CD4-positive, alpha-beta T cell (primary cell): Measurements from ENCODE around the gene WASF3. TPM values are rescaled to one million over a fixed set of nuclear protein-coding genes. Genes with fewer than 3 reads are reported as not detected.

Experiments used
- ATAC-seq: fragments of 200-7000 bp; cut with Tn5 transposase; one replicate; pipeline ENCODE4 v1.10.0; 2022; ENCODE audit warnings: mild to moderate bottlenecking; ENCODE audit not compliant: poor library complexity
- CTCF ChIA-PET: fragments of 350-600 bp; sonication (Branson Sonifier 250); formaldehyde crosslinking; loops from one replicate; lab custom pipeline; 2021; ENCODE audit warnings: antibody characterized with exemption, inconsistent platforms; lab: Charles Lee
- POLR2A ChIA-PET: fragments of 350-600 bp; sonication (Branson Sonifier 250); formaldehyde crosslinking; loops from one replicate; lab custom pipeline; 2021; ENCODE audit warnings: antibody characterized with exemption, inconsistent platforms; lab: Charles Lee
- DNase-seq, 14 experiments: peaks; one replicate each; pipeline ENCODE4 v3.0.0-alpha.2; 2013 to 2020; ENCODE audit warnings: mixed read lengths in 2 of 14
- H3K27ac ChIP-seq, 2 donors: one replicate each; pipeline versions ENCODE4 v1.5.1 to v1.7.0; 2013; ENCODE audit warnings: low read length in 2 of 2, low read depth in 1 of 2, mild to moderate bottlenecking in 1 of 2
- H3K27me3 ChIP-seq, 2 experiments: 1 replicate in 1 of 2; 2 replicates in 1 of 2; pipeline versions ENCODE4 v1.6.1 to v1.7.0; 2013; ENCODE audit warnings: low read length in 2 of 2, control low read depth in 1 of 2, mild to moderate bottlenecking in 1 of 2, moderate library complexity in 1 of 2; ENCODE audit not compliant: insufficient read depth in 2 of 2, control insufficient read depth in 1 of 2
- H3K36me3 ChIP-seq: one replicate; pipeline ENCODE4 v1.6.1; 2013; ENCODE audit warnings: low read length, control low read depth; ENCODE audit not compliant: insufficient read depth
- H3K4me1 ChIP-seq: one replicate; pipeline ENCODE4 v1.6.1; 2013; ENCODE audit warnings: low read length, control low read depth; ENCODE audit not compliant: insufficient read depth
- H3K4me3 ChIP-seq: one replicate; pipeline ENCODE4 v1.5.1; 2013; ENCODE audit warnings: mild to moderate bottlenecking, low read length, moderate library complexity
- H3K9me3 ChIP-seq, 2 experiments: 1 replicate in 1 of 2; 2 replicates in 1 of 2; pipeline versions ENCODE4 v1.6.1 to v1.7.0; 2013; ENCODE audit warnings: low read length in 2 of 2, mild to moderate bottlenecking in 2 of 2, control low read depth in 1 of 2, moderate library complexity in 1 of 2; ENCODE audit not compliant: control insufficient read depth in 1 of 2, insufficient read depth in 1 of 2
- H3K27ac Mint-ChIP-seq: one replicate; pipeline ENCODE4 v1.8.0; 2020; ENCODE audit warnings: mixed read lengths
- H3K27me3 Mint-ChIP-seq: one replicate; pipeline ENCODE4 v1.8.0; 2021; ENCODE audit warnings: mixed read lengths
- H3K36me3 Mint-ChIP-seq: one replicate; pipeline ENCODE4 v1.8.0; 2021; ENCODE audit warnings: low read depth, mixed read lengths
- H3K4me1 Mint-ChIP-seq: one replicate; pipeline ENCODE4 v1.8.0; 2021; ENCODE audit warnings: low read depth, mixed read lengths
- H3K4me3 Mint-ChIP-seq: one replicate; pipeline ENCODE4 v1.8.0; 2020; ENCODE audit warnings: mild to moderate bottlenecking, mixed read lengths
- H3K9me3 Mint-ChIP-seq: one replicate; pipeline ENCODE4 v1.8.0; 2020; ENCODE audit warnings: mixed read lengths
- intact Hi-C, 2 experiments: fragments of 100-400 bp; cut with DNase I in 1 of 2; cut with micrococcal nuclease in 1 of 2; formaldehyde crosslinking; loops; one replicate each; pipeline versions ENCODE4 v1.15.1 to v1.9.0; 2023 to 2025; cut with DNase I, micrococcal nuclease
- total RNA-seq, 174 experiments: library from RNA in 2 of 174; stranded (reverse) in 2 of 174; gene quantifications; one replicate each; pipeline ENCODE4 v1.2.3 and lab custom pipeline; 2021 to 2026
- TF ChIP-seq, protein P1 (sequence below): fragments of 200-600 bp; IDR thresholded peaks from one replicate; pipeline ENCODE4 v1.8.0; 2022; ENCODE audit warnings: antibody characterized with exemption, mild to moderate bottlenecking

WASF3 gene
- total RNA-seq, 2 experiments from 2014 or later, result 0.08 TPM; not detected in 1

GRCh38 chr13:26710166-26710565 is 152.7 kb downstream of the WASF3 start:
- TF ChIP-seq, protein P1, sequence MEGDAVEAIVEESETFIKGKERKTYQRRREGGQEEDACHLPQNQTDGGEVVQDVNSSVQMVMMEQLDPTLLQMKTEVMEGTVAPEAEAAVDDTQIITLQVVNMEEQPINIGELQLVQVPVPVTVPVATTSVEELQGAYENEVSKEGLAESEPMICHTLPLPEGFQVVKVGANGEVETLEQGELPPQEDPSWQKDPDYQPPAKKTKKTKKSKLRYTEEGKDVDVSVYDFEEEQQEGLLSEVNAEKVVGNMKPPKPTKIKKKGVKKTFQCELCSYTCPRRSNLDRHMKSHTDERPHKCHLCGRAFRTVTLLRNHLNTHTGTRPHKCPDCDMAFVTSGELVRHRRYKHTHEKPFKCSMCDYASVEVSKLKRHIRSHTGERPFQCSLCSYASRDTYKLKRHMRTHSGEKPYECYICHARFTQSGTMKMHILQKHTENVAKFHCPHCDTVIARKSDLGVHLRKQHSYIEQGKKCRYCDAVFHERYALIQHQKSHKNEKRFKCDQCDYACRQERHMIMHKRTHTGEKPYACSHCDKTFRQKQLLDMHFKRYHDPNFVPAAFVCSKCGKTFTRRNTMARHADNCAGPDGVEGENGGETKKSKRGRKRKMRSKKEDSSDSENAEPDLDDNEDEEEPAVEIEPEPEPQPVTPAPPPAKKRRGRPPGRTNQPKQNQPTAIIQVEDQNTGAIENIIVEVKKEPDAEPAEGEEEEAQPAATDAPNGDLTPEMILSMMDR, result no peak
- CTCF ChIA-PET, result interaction anchor here (1.4 kb wide), 1 partner anchor 12 kb away, joined by 3 read pairs; no protein-coding TSS in a partner anchor
- no peak for ATAC-seq

GRCh38 chr13:26711211-26711610 is 153.7 kb downstream of the WASF3 start:
- CTCF ChIA-PET, result interaction anchor here (1.2 to 1.3 kb wide), 2 partner anchors 13 to 162 kb away, joined by 3 to 5 read pairs; no protein-coding TSS in a partner anchor
- intact Hi-C loops, result no loop called here
- H3K9me3 ChIP-seq, result no peaks in the 10 kb centered on the region
- TF ChIP-seq, protein P1, result no peak
- DNase-seq (no peak), ATAC-seq (no peak)
- no peak overlapping the region for H3K27ac ChIP-seq
- POLR2A ChIA-PET, result no interaction called here
- H3K36me3 ChIP-seq, result no peaks in the 10 kb centered on the region
- Mint-ChIP-seq H3K4me3 (no peak overlapping the region), H3K27ac (no peak overlapping the region), H3K27me3 (peaks cover 5% of the 10 kb centered on the region), H3K9me3 (peaks cover 4% of the 10 kb centered on the region), H3K4me1 (no peaks in the 10 kb centered on the region), H3K36me3 (no peaks in the 10 kb centered on the region)
- H3K4me1 ChIP-seq, result no peaks in the 10 kb centered on the region
- no peak overlapping the region for H3K4me3 ChIP-seq
- H3K27me3 ChIP-seq, result no peaks in the 10 kb centered on the region

More at GRCh38 chr13:26710166-26710565, 152.7 kb downstream of the WASF3 start:
- peaks cover 10% of the 10 kb centered on the region for H3K27me3 Mint-ChIP-seq
- Histone ChIP-seq H3K36me3 (no peaks in the 10 kb centered on the region), H3K4me1 (no peaks in the 10 kb centered on the region), H3K9me3 (no peaks in the 10 kb centered on the region), H3K27me3 (peaks cover 0 to 3% of the 10 kb centered on the region in 2 experiments), H3K4me3 (no peak overlapping the region), H3K27ac (no peak overlapping the region)
- no peak overlapping the region for H3K4me3 Mint-ChIP-seq
- H3K9me3 Mint-ChIP-seq, result peaks cover 4% of the 10 kb centered on the region
- H3K4me1 Mint-ChIP-seq, result no peaks in the 10 kb centered on the region
- no peak overlapping the region for H3K27ac Mint-ChIP-seq
- POLR2A ChIA-PET, result no interaction called here
- no peak for DNase-seq
- H3K36me3 Mint-ChIP-seq, result no peaks in the 10 kb centered on the region
- intact Hi-C loops, result no loop called here

DNA sequence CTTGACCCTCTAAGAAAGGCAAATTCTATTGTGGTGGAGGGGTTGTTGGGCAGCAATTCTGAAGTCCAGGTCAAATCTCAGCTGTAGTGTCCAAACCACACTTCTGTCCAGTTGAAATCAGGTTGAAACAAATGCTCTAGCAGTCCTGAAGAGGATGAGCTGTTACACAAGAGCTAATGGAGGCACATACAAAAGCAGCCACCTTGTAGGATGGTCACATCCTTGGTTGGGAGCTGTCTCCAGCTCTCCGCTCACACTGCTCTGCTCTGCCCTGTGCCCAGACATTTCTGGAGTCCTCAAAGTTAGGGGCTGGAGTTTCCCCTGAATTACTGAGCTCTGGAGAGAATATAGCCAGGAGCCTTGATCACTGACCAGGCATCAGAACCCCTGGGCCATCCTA is 155.9 kb downstream of the WASF3 start:
- CTCF ChIA-PET, result interaction anchor here (1.1 kb wide), 1 partner anchor 15 kb away, joined by 3 read pairs; no protein-coding TSS in a partner anchor
- no peak for ATAC-seq
- intact Hi-C loops, result no loop called here

More for the DNA sequence above, 155.9 kb downstream of the WASF3 start:
- Mint-ChIP-seq H3K4me1 (no peaks in the 10 kb centered on the region), H3K27ac (no peak overlapping the region), H3K9me3 (peaks cover 4% of the 10 kb centered on the region), H3K4me3 (no peak overlapping the region), H3K27me3 (no peaks in the 10 kb centered on the region), H3K36me3 (no peaks in the 10 kb centered on the region)
- Histone ChIP-seq H3K4me3 (no peak overlapping the region), H3K4me1 (no peaks in the 10 kb centered on the region), H3K27me3 (no peaks in the 10 kb centered on the region), H3K9me3 (no peaks in the 10 kb centered on the region), H3K36me3 (no peaks in the 10 kb centered on the region), H3K27ac (no peak overlapping the region)
- TF ChIP-seq, protein P1, result no peak
- POLR2A ChIA-PET, result no interaction called here
- no peak for DNase-seq
